ENCODE results near the gene INHA.

The INHA gene

GRCh38 chr2:219569635-219570034, 2.5 kb upstream of the INHA start:
- no peak for TF ChIP-seq CTCF (IDR thresholded peaks at IDR 0.05)

- TF ChIP-seq CTCF (IDR thresholded peaks at IDR 0.05), result no peak
These were observed 1.8 kb upstream of the INHA start for GRCh38 chr2:219570194-219570923.

DNA sequence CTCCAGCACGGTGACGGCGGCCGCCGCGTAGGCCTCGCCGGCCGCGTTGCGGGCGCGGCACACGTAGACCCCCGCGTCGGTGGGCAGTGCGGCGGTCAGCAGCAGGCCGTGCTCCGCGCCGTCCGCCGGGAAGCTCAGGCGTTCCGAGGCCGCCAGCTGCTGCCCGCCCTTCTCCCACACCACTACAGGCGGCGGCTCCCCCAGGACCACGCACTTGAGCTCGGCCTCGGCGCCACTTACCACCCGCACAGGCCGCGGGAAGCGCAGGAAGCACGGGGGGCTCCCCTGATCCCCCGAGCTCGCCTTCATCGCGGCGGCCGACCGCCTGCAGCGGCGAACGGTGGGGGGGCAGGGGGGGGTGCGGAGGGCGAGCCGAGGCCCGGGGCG, 1.2 kb upstream of the INHA start:
- TF ChIP-seq CTCF (IDR thresholded peaks at IDR 0.05), result no peak

DNA sequence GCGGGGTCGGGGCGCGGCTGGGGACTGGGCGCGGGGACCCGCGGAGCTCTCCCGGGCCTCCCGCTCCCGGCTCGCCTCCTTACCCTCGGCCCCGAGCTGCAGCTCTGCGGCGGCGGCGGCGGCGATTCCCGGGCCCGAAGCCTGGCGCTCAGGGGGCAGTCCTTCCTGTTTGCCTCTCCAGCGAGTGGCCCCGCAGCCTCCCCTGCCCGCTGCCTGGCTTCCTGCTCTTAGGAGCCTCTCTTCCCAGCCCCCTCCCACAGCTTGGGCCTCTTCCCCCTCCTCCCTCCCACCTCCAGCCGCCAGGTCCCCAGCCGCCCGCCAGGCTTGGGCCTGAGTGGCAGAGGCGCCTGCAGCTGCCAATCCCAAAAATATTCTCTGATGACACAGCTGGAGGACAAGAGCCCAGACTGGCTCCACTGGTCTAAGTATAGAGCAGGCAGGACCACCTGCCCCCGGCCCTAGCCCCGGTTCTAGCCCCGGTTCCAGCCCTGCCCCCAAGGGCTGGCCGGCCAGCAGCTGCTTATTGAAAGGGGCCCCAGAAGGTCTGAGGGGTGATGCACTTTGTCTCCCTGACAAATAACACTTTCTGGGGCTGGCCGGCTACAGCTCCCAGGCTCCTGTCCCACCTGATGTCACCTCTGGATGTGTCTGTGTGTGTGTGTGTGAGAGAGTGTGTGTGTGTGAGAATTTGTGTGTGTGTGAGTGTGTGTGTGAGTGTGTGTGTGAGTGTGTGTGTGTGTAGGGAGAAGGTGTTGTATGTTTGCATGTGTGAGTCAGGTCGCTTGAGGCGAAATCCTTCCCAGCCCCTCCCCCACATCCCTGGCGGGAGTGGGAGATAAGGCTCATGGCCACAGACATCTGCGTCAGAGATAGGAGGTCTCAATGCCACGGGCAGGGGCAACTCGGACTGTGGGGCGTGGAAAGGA, 536 bp upstream of the INHA start, which contains the start of gene OBSL1:
TSS of gene OBSL1 (minus strand) at position 229 of the 926 bp plus-strand sequence. CDS start 307 bp downstream, outside the sequence.
- no peak for TF ChIP-seq CTCF (IDR thresholded peaks at IDR 0.05)

DNA sequence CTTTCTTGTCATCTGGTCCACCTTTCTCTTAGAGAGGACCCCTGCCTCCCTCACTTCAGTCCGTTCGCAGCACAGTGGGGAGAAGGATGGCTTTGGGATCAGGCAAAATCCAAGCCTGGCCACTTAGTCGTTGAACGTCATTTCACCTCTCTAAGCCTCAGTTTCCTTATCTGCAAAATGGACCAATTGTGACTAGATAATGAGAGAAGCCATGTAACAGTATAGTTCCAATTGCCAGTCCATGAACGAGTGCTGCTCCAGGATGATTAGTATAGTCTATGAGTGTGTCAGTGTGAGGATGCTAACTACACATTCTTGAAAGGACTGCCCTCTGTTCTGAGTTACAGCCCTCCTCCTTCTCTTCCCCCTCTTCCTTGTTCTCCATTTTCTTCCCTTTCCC, 1.1 kb downstream of the INHA start:
- no peak for TF ChIP-seq CTCF (IDR thresholded peaks at IDR 0.05)

DNA sequence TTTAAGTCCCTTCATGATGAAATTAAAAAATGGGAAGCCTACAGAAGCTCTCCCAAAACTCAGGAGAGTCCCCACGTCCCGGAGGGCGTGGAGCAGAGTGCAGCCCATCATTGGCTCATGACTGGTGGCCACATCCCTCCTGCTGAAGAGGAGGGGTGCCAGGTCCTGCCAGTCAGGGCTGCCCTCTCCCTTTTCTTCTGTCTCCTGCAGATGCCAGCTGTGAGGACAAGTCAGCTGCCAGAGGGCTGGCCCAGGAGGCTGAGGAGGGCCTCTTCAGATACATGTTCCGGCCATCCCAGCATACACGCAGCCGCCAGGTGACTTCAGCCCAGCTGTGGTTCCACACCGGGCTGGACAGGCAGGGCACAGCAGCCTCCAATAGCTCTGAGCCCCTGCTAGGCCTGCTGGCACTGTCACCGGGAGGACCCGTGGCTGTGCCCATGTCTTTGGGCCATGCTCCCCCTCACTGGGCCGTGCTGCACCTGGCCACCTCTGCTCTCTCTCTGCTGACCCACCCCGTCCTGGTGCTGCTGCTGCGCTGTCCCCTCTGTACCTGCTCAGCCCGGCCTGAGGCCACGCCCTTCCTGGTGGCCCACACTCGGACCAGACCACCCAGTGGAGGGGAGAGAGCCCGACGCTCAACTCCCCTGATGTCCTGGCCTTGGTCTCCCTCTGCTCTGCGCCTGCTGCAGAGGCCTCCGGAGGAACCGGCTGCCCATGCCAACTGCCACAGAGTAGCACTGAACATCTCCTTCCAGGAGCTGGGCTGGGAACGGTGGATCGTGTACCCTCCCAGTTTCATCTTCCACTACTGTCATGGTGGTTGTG, 2.6 kb downstream of the INHA start:
- no peak for TF ChIP-seq CTCF (IDR thresholded peaks at IDR 0.05)
